HFFc6 (cell line): ENCODE data around the gene C1orf210. TPM values are rescaled to one million over a fixed set of nuclear protein-coding genes. Genes with fewer than 3 reads are reported as not detected.

Source experiments
- DNase-seq: peaks from one replicate; pipeline ENCODE4 v3.0.0-alpha.2; 2018
- H3K27ac Mint-ChIP-seq: 2 replicates; pipeline ENCODE4 v1.8.0; 2020; ENCODE audit warnings: mild to moderate bottlenecking, mixed read lengths
- H3K27me3 Mint-ChIP-seq: 2 replicates; pipeline ENCODE4 v1.8.0; 2021; ENCODE audit warnings: mild to moderate bottlenecking, moderate library complexity, mixed read lengths; ENCODE audit not compliant: insufficient read depth
- H3K36me3 Mint-ChIP-seq: 2 replicates; pipeline ENCODE4 v1.8.0; 2021; ENCODE audit warnings: low read depth, mixed read lengths
- H3K4me1 Mint-ChIP-seq: 2 replicates; pipeline ENCODE4 v1.8.0; 2020; ENCODE audit warnings: low read depth, mixed read lengths
- H3K4me3 Mint-ChIP-seq: 2 replicates; pipeline ENCODE4 v1.8.0; 2020; ENCODE audit warnings: mild to moderate bottlenecking, moderate library complexity, mixed read lengths
- H3K9me3 Mint-ChIP-seq: 2 replicates; pipeline ENCODE4 v1.8.0; 2020; ENCODE audit warnings: mild to moderate bottlenecking, mixed read lengths
- CTCF ChIP-seq: fragments of 200-600 bp; sonication (generic); IDR thresholded peaks from 2 replicates; pipeline ENCODE4 v1.5.0; 2021; ENCODE audit warnings: antibody characterized with exemption, mild to moderate bottlenecking
- total RNA-seq, 6 experiments: library from RNA; stranded (reverse); fragmentation: NEBNext Ultra II Directional; extraction: Animal tissue kit (Norgen Biotek cat#: 25700); gene quantifications; 2 replicates in 1 of 6; 3 replicates in 5 of 6; pipeline ENCODE4 v1.2.3, GENCODE V29; 2021

Gene C1orf210
- total RNA-seq, 6 experiments from 2014 or later = not detected

- DNase-seq = no peak
- Mint-ChIP-seq H3K4me1 (peaks cover 17% of the 10 kb centered on the region), H3K27me3 (peaks cover 37% of the 10 kb centered on the region), H3K4me3 (no peak overlapping the region), H3K27ac (no peak overlapping the region), H3K36me3 (no peaks in the 10 kb centered on the region), H3K9me3 (no peaks in the 10 kb centered on the region)
- no peak for TF ChIP-seq CTCF
Observed at GRCh38 chr1:43305926-43306687, 20.7 kb upstream of the C1orf210 start.

GRCh38 chr1:43305461-43305860, 20.1 kb upstream of the C1orf210 start:
- no peak for TF ChIP-seq CTCF
- DNase-seq = no peak
- no peak overlapping the region for H3K4me3 Mint-ChIP-seq
- no peak overlapping the region for H3K27ac Mint-ChIP-seq
- peaks cover 17% of the 10 kb centered on the region for H3K4me1 Mint-ChIP-seq
- H3K27me3 Mint-ChIP-seq = peaks cover 37% of the 10 kb centered on the region
- H3K9me3 Mint-ChIP-seq = no peaks in the 10 kb centered on the region
- no peaks in the 10 kb centered on the region for H3K36me3 Mint-ChIP-seq

- no peak for DNase-seq
- no peak for TF ChIP-seq CTCF
- Mint-ChIP-seq H3K9me3 (no peaks in the 10 kb centered on the region), H3K4me1 (peaks cover 12% of the 10 kb centered on the region), H3K4me3 (no peak overlapping the region), H3K27me3 (peaks cover 37% of the 10 kb centered on the region), H3K36me3 (no peaks in the 10 kb centered on the region), H3K27ac (no peak overlapping the region)
Observed at GRCh38 chr1:43304771-43305300, 19.5 kb upstream of the C1orf210 start.

- H3K4me1 Mint-ChIP-seq = peaks cover 7% of the 10 kb centered on the region
- no peaks in the 10 kb centered on the region for H3K9me3 Mint-ChIP-seq
- peaks cover 37% of the 10 kb centered on the region for H3K27me3 Mint-ChIP-seq
- H3K27ac Mint-ChIP-seq = no peak overlapping the region
- no peak for DNase-seq
- no peak overlapping the region for H3K4me3 Mint-ChIP-seq
- H3K36me3 Mint-ChIP-seq = no peaks in the 10 kb centered on the region
- no peak for TF ChIP-seq CTCF
Observed at GRCh38 chr1:43304314-43304681, 18.9 kb upstream of the C1orf210 start.

GRCh38 chr1:43303471-43304313, 18.3 kb upstream of the C1orf210 start:
- H3K4me3 Mint-ChIP-seq = no peak overlapping the region
- TF ChIP-seq CTCF = no peak
- H3K36me3 Mint-ChIP-seq = no peaks in the 10 kb centered on the region
- H3K27me3 Mint-ChIP-seq = peaks cover 37% of the 10 kb centered on the region
- H3K27ac Mint-ChIP-seq = no peak overlapping the region
- DNase-seq = no peak
- no peaks in the 10 kb centered on the region for H3K9me3 Mint-ChIP-seq
- H3K4me1 Mint-ChIP-seq = peaks cover 6% of the 10 kb centered on the region
